Measurements from ENCODE around the gene RASA3. TPM values are rescaled to one million over a fixed set of nuclear protein-coding genes. Genes with fewer than 3 reads are reported as not detected.
A peak's percentile ranks its signal among the peaks of the same experiment; 100 is the strongest.

RASA3 gene
- total and polyA plus RNA-seq, 9 of the 15 experiments (the other 6 are each of a cell fraction or from before 2014, with no cell fraction given), result 0.72 to 25.3 (median 14.4) TPM

DNA sequence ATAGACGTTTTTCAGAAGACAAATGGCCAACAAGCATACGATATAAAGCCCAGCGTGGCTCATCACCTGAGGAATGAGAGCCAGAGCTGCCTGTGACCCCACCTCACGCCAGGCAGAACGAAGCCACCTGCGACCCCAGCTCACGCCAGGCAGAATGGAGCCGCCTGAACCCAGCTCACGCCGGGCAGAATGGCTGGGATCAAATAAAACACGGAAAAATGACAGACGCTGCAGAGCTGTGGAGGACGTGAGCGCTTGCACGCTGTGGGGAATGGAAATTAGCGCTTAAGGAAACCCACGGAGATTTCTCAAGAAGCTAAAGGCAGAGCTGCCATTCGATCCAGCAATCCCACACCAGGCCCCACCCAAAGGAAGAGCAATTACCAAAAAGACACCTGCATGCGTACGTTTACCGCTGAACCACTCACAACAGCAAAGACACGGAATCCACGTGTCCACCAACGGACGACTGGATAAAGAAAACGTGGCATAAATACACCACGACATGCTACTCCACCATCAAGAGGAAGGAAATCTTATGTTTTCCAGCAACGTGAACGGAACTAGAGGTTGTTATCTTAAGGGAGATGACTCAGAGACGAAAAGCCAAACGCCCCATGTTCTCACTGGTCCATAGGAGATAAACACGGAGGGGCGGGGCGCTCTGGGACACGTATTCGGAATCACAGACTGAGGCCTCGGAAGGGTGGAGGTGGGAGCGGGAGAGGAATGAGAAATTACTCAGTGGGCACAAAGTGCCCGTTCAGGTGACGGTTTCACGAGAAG lies 127.8 kb downstream of the RASA3 start (continued):
- TF ChIP-seq HDAC8 (tag; IDR thresholded peaks at IDR 0.05) (no peak), ZBTB8A (IDR thresholded peaks at IDR 0.05; ENCODE audit: partially characterized antibody) (no peak), CTBP1 (IDR thresholded peaks at IDR 0.05; ENCODE audit: borderline replicate concordance) (peak; percentile 75; the same call in 1 of the 2 replicates), HMG20A (CRISPR knock-in tag; conservative IDR thresholded peaks at IDR 0.05) (no peak), ZNF134 (CRISPR knock-in tag; conservative IDR thresholded peaks at IDR 0.05) (no peak), KDM4B (IDR thresholded peaks at IDR 0.05; ENCODE audit: borderline replicate concordance in 2 of 2, low read depth in 1 of 2) (no peak), SRSF9 (IDR thresholded peaks at IDR 0.05; ENCODE audit: borderline replicate concordance, low read depth, low read length) (no peak), BRF1 (IDR thresholded peaks at IDR 0.05; ENCODE audit: borderline replicate concordance, extremely low read depth, insufficient read length) (no peak), NCOR1 (IDR thresholded peaks at IDR 0.05) (peak; percentile 71), E2F3 (CRISPR knock-in tag; IDR thresholded peaks at IDR 0.05) (no peak), ZNF507 (tag; conservative IDR thresholded peaks at IDR 0.05) (no peak), NR2C1 (IDR thresholded peaks at IDR 0.05) (no peak), NR2C1 (tag; IDR thresholded peaks at IDR 0.05) (no peak), PPARD (CRISPR knock-in tag; IDR thresholded peaks at IDR 0.05) (no peak), TBP (optimal IDR thresholded peaks at IDR 0.05; ENCODE audit: low read depth, low read length) (peak; percentile 50), ZNF79 (CRISPR knock-in tag; IDR thresholded peaks at IDR 0.05; ENCODE audit: low read depth) (peak; percentile 8; the same call in 1 of the 2 replicates), NFRKB (IDR thresholded peaks at IDR 0.05; ENCODE audit: low read depth) (peak; percentile 74), ZNF316 (IDR thresholded peaks at IDR 0.05) (0 out of 2 replicates have a peak, but pooled peaks have one; percentile 15), MTF1 (CRISPR knock-in tag; IDR thresholded peaks at IDR 0.05; ENCODE audit: borderline replicate concordance) (no peak), RFX5 (IDR thresholded peaks at IDR 0.05; ENCODE audit: low read depth, low read length) (no peak)
- TF ChIP-seq, protein P1, sequence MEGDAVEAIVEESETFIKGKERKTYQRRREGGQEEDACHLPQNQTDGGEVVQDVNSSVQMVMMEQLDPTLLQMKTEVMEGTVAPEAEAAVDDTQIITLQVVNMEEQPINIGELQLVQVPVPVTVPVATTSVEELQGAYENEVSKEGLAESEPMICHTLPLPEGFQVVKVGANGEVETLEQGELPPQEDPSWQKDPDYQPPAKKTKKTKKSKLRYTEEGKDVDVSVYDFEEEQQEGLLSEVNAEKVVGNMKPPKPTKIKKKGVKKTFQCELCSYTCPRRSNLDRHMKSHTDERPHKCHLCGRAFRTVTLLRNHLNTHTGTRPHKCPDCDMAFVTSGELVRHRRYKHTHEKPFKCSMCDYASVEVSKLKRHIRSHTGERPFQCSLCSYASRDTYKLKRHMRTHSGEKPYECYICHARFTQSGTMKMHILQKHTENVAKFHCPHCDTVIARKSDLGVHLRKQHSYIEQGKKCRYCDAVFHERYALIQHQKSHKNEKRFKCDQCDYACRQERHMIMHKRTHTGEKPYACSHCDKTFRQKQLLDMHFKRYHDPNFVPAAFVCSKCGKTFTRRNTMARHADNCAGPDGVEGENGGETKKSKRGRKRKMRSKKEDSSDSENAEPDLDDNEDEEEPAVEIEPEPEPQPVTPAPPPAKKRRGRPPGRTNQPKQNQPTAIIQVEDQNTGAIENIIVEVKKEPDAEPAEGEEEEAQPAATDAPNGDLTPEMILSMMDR (IDR thresholded peaks at IDR 0.05 in 2 of 3, conservative IDR thresholded peaks at IDR 0.05 in 1 of 3; ENCODE audit: insufficient read depth in 2 of 3, low read depth in 1 of 3, low read length in 3 of 3), result no peak
- TF ChIP-seq, protein P2, sequence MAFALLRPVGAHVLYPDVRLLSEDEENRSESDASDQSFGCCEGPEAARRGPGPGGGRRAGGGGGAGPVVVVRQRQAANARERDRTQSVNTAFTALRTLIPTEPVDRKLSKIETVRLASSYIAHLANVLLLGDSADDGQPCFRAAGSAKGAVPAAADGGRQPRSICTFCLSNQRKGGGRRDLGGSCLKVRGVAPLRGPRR (CRISPR knock-in tag; IDR thresholded peaks at IDR 0.05), result no peak
- TF ChIP-seq, protein P3, sequence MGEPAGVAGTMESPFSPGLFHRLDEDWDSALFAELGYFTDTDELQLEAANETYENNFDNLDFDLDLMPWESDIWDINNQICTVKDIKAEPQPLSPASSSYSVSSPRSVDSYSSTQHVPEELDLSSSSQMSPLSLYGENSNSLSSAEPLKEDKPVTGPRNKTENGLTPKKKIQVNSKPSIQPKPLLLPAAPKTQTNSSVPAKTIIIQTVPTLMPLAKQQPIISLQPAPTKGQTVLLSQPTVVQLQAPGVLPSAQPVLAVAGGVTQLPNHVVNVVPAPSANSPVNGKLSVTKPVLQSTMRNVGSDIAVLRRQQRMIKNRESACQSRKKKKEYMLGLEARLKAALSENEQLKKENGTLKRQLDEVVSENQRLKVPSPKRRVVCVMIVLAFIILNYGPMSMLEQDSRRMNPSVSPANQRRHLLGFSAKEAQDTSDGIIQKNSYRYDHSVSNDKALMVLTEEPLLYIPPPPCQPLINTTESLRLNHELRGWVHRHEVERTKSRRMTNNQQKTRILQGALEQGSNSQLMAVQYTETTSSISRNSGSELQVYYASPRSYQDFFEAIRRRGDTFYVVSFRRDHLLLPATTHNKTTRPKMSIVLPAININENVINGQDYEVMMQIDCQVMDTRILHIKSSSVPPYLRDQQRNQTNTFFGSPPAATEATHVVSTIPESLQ (CRISPR knock-in tag; IDR thresholded peaks at IDR 0.05), result no peak
- TF ChIP-seq, protein P4, sequence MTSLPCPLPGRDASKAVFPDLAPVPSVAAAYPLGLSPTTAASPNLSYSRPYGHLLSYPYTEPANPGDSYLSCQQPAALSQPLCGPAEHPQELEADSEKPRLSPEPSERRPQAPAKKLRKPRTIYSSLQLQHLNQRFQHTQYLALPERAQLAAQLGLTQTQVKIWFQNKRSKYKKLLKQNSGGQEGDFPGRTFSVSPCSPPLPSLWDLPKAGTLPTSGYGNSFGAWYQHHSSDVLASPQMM (CRISPR knock-in tag; IDR thresholded peaks at IDR 0.05), result no peak

Data from K562 (cell line).